ENCODE data around the gene CCDC148. TPM values are rescaled to one million over a fixed set of nuclear protein-coding genes. Genes with fewer than 3 reads are reported as not detected.
"Not testable (repeated sequence)": the region's sequence is repeated elsewhere in the genome, so short reads cannot be mapped to it uniquely, and the experiment has no call there.

The CCDC148 gene
- total RNA-seq, 2 experiments from 2014 or later, result 0.29 TPM; not detected in 1

DNA sequence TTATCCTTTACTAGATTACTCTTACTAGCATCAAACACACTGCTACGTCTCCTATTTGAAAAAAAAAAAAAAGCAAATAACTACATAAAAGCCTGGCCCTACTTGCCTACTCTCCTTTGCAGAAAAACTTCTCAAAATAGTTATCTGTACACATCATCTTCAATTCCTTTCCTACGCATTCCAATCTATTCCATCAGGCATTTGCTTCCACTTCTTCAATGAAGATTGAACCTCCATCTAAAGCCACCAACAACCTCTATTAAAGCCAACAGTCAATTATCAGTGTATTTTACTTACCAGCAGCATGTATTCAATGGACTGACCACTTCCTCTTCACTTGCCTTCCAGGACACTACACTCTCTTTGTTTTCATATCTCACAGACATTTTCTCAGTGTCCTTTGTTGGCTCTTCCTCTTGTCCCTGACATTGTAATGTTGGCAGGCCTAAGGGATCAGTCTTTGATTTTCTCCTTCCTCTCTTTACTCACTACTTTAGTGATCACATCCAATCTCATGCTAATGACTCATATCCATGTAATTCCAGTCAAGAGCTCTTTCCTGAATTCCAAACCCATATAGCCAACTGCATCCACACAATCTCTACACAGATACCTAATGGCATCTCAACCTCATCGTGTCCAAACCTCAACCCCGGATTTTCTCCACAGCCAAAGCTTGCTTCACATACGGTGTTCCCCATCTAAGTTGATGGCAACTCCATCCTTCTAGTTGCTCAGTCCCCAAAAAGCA, 131.3 kb downstream of the CCDC148 start:
- POLR2A ChIA-PET, result no interaction called here
- H3K36me3 Mint-ChIP-seq, result peaks cover 1% of the 10 kb centered on the region
- no peak overlapping the region for H3K27ac Mint-ChIP-seq
- no peak overlapping the region for H3K4me3 Mint-ChIP-seq
- DNase-seq, result no peak
- no peaks in the 10 kb centered on the region for H3K4me1 Mint-ChIP-seq (ENCODE audit: low read depth)
- CTCF ChIA-PET, result no interaction called here
- intact Hi-C loops (cut with micrococcal nuclease), result no loop called here
- no peaks in the 10 kb centered on the region for H3K27me3 Mint-ChIP-seq
- H3K9me3 Mint-ChIP-seq, result peaks cover 4% of the 10 kb centered on the region

GRCh38 chr2:158323381-158323780, 133.2 kb downstream of the CCDC148 start:
- DNase-seq, result no peak
- Mint-ChIP-seq H3K9me3 (peaks cover 4% of the 10 kb centered on the region), H3K4me3 (no peak overlapping the region), H3K36me3 (peaks cover 1% of the 10 kb centered on the region), H3K4me1 (ENCODE audit: low read depth) (no peaks in the 10 kb centered on the region), H3K27me3 (no peaks in the 10 kb centered on the region), H3K27ac (no peak overlapping the region)
- intact Hi-C loops (cut with micrococcal nuclease), result no loop called here
- ChIA-PET POLR2A (no interaction called here), CTCF (no interaction called here)

- Mint-ChIP-seq H3K4me1 (ENCODE audit: low read depth) (no peaks in the 10 kb centered on the region), H3K27ac (no peak overlapping the region), H3K27me3 (no peaks in the 10 kb centered on the region), H3K9me3 (no peaks in the 10 kb centered on the region), H3K4me3 (no peak overlapping the region), H3K36me3 (no peaks in the 10 kb centered on the region)
- intact Hi-C loops (cut with micrococcal nuclease), result no loop called here
- no peak for DNase-seq
- ChIA-PET CTCF (no interaction called here), POLR2A (no interaction called here)
Measured at GRCh38 chr2:158321264-158321663, 135.3 kb downstream of the CCDC148 start.

GRCh38 chr2:158319269-158319668, 137.3 kb downstream of the CCDC148 start:
- H3K9me3 Mint-ChIP-seq, result no peaks in the 10 kb centered on the region
- no peaks in the 10 kb centered on the region for H3K4me1 Mint-ChIP-seq (ENCODE audit: low read depth)
- H3K27ac Mint-ChIP-seq, result no peak overlapping the region
- DNase-seq, result no peak
- intact Hi-C loops (cut with micrococcal nuclease), result no loop called here
- ChIA-PET POLR2A (no interaction called here), CTCF (no interaction called here)
- H3K27me3 Mint-ChIP-seq, result peaks cover 3% of the 10 kb centered on the region
- H3K36me3 Mint-ChIP-seq, result no peaks in the 10 kb centered on the region
- no peak overlapping the region for H3K4me3 Mint-ChIP-seq

GRCh38 chr2:158317642-158318041, 138.9 kb downstream of the CCDC148 start:
- Mint-ChIP-seq H3K36me3 (no peaks in the 10 kb centered on the region), H3K9me3 (no peaks in the 10 kb centered on the region), H3K4me3 (no peak overlapping the region), H3K27ac (no peak overlapping the region), H3K4me1 (ENCODE audit: low read depth) (no peaks in the 10 kb centered on the region), H3K27me3 (peaks cover 6% of the 10 kb centered on the region)
- intact Hi-C loops (cut with micrococcal nuclease), result no loop called here
- ChIA-PET CTCF (interaction anchor here (0.9 kb wide), 1 partner anchor 10 kb away, joined by 4 read pairs; no protein-coding TSS in a partner anchor), POLR2A (no interaction called here)
- DNase-seq, result no peak

GRCh38 chr2:158315803-158316414, 140.6 kb downstream of the CCDC148 start:
- CTCF ChIA-PET, result no interaction called here
- DNase-seq, result no peak

GRCh38 chr2:158315000-158315399, 141.6 kb downstream of the CCDC148 start:
- ChIA-PET CTCF (no interaction called here), POLR2A (no interaction called here)
- Mint-ChIP-seq H3K9me3 (no peaks in the 10 kb centered on the region), H3K4me3 (no peak overlapping the region), H3K36me3 (no peaks in the 10 kb centered on the region), H3K27me3 (peaks cover 6% of the 10 kb centered on the region), H3K4me1 (ENCODE audit: low read depth) (no peaks in the 10 kb centered on the region), H3K27ac (no peak overlapping the region)
- no peak for DNase-seq
- intact Hi-C loops (cut with micrococcal nuclease), result no loop called here

More at GRCh38 chr2:158315803-158316414, 140.6 kb downstream of the CCDC148 start:
- intact Hi-C loops (cut with micrococcal nuclease), result no loop called here
- Mint-ChIP-seq H3K4me1 (ENCODE audit: low read depth) (no peaks in the 10 kb centered on the region), H3K36me3 (no peaks in the 10 kb centered on the region), H3K27me3 (peaks cover 6% of the 10 kb centered on the region), H3K27ac (no peak overlapping the region), H3K9me3 (no peaks in the 10 kb centered on the region), H3K4me3 (no peak overlapping the region)
- POLR2A ChIA-PET, result no interaction called here

- H3K27ac Mint-ChIP-seq, result no peak overlapping the region
- intact Hi-C loops (cut with micrococcal nuclease), result no loop called here
- no peak overlapping the region for H3K4me3 Mint-ChIP-seq
Measured at GRCh38 chr2:158313734-158314133, 142.8 kb downstream of the CCDC148 start.

DNA sequence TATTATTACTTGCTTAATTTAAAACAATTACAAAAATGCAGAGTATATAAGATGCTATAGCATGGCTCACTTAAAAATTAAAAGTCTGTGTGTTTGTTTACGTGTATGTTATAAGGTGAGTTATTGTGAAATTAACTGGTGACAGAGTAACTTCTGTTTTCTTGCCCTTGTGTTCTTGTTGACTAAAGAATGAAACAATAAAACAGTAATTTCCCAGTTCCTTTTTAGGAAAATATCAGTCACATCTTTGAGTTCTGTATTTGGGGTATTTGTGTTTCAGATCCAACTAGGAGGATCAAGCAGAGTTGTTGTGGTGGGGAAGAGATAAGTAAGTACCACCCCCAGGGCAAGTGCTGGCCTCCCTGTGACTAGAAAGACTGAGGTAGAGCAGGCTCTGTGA, 143.6 kb downstream of the CCDC148 start:
- Mint-ChIP-seq H3K9me3 (no peaks in the 10 kb centered on the region), H3K4me3 (no peak overlapping the region), H3K4me1 (ENCODE audit: low read depth) (no peaks in the 10 kb centered on the region), H3K36me3 (no peaks in the 10 kb centered on the region), H3K27ac (no peak overlapping the region), H3K27me3 (peaks cover 6% of the 10 kb centered on the region)
- POLR2A ChIA-PET, result no interaction called here
- CTCF ChIA-PET, result no interaction called here
- DNase-seq, result no peak
- intact Hi-C loops (cut with micrococcal nuclease), result no loop called here

More at GRCh38 chr2:158313734-158314133, 142.8 kb downstream of the CCDC148 start:
- CTCF ChIA-PET, result no interaction called here
- no peak for DNase-seq
- no peaks in the 10 kb centered on the region for H3K9me3 Mint-ChIP-seq
- peaks cover 6% of the 10 kb centered on the region for H3K27me3 Mint-ChIP-seq
- H3K36me3 Mint-ChIP-seq, result no peaks in the 10 kb centered on the region
- POLR2A ChIA-PET, result no interaction called here
- no peaks in the 10 kb centered on the region for H3K4me1 Mint-ChIP-seq (ENCODE audit: low read depth)

DNA sequence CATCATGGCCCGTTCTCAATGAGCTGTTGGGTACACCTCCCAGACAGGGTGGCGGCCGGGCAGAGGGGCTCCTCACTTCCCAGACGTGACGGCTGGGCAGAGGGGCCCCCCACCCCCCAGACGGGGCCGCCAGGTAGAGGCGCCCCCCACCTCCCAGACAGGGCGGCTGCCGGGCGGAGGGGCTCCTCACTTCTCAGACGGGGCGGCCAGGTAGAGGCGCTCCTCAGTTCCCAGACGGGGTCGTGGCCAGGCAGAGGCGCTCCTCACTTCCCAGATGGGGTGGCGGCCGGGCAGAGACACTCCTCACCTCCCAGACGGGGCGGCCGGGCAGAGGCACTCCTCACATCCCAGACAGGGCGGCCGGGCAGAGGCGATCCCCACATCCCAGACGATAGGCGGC, 146.1 kb downstream of the CCDC148 start:
- CTCF ChIA-PET; H3K4me3 Mint-ChIP-seq; intact Hi-C loops (cut with micrococcal nuclease); DNase-seq; H3K36me3 Mint-ChIP-seq; H3K27ac Mint-ChIP-seq; POLR2A ChIA-PET; H3K27me3 Mint-ChIP-seq; H3K4me1 Mint-ChIP-seq (ENCODE audit: low read depth); H3K9me3 Mint-ChIP-seq: not testable (repeated sequence)

DNA sequence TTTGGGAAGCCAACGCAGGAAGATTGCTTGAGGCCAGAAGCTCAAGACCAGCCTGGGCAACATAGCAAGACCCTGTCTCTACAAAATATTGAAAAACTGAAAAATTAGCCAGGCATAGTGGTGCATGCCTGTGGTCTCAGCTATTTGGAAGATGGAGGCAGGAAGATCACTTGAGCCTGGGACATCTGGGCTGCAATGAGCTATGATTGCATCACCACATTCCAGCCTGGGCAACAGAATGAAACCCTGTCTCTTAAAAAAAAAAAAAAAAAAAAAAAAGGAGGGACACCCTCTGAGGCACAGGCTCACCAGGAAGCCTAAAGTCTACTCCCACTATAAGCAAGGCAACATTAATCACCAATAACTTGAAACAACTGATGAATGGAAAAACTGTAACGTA, 151.1 kb downstream of the CCDC148 start:
- H3K27ac Mint-ChIP-seq, result no peak overlapping the region
- intact Hi-C loops (cut with micrococcal nuclease), result no loop called here
- ChIA-PET CTCF (no interaction called here), POLR2A (no interaction called here)
- peaks cover 2% of the 10 kb centered on the region for H3K27me3 Mint-ChIP-seq
- H3K4me3 Mint-ChIP-seq, result no peak overlapping the region
- no peak for DNase-seq
- no peaks in the 10 kb centered on the region for H3K36me3 Mint-ChIP-seq
- no peaks in the 10 kb centered on the region for H3K9me3 Mint-ChIP-seq
- no peaks in the 10 kb centered on the region for H3K4me1 Mint-ChIP-seq (ENCODE audit: low read depth)

- DNase-seq, result no peak
- H3K36me3 Mint-ChIP-seq, result no peaks in the 10 kb centered on the region
- ChIA-PET CTCF (interaction anchor here (0.6 kb wide), 1 partner anchor 18 kb away, joined by 3 read pairs; no protein-coding TSS in a partner anchor), POLR2A (no interaction called here)
- H3K9me3 Mint-ChIP-seq, result peaks cover 6% of the 10 kb centered on the region
- intact Hi-C loops (cut with micrococcal nuclease), result no loop called here
- no peak overlapping the region for H3K4me3 Mint-ChIP-seq
- peaks cover 4% of the 10 kb centered on the region for H3K27me3 Mint-ChIP-seq
- no peak overlapping the region for H3K27ac Mint-ChIP-seq
- H3K4me1 Mint-ChIP-seq (ENCODE audit: low read depth), result no peaks in the 10 kb centered on the region
Measured at GRCh38 chr2:158300394-158300793, 156.2 kb downstream of the CCDC148 start.

DNA sequence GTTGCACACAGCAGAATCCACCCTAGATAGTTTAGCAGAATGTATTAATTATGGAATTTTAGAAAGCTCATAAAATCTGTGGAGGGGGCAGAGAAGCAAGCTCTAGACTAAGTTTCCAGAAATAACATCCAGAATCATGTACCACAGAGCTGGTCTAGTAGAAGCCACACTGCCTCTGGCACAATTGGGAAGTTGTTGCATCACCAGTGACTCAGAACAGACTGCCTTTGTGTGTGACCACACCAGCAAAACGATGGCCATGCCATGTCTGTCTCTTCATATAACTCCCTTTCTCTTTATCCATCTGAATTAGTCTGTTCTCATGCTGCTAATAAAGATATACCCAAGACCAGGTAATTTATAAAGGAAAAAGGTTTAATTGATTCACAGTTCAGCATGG, 158.9 kb downstream of the CCDC148 start:
- H3K27me3 Mint-ChIP-seq, result peaks cover 2% of the 10 kb centered on the region
- H3K9me3 Mint-ChIP-seq, result peaks cover 6% of the 10 kb centered on the region
- POLR2A ChIA-PET, result no interaction called here
- intact Hi-C loops (cut with micrococcal nuclease), result no loop called here
- CTCF ChIA-PET, result no interaction called here
- no peak for DNase-seq
- no peaks in the 10 kb centered on the region for H3K4me1 Mint-ChIP-seq (ENCODE audit: low read depth)
- no peaks in the 10 kb centered on the region for H3K36me3 Mint-ChIP-seq
- no peak overlapping the region for H3K4me3 Mint-ChIP-seq
- no peak overlapping the region for H3K27ac Mint-ChIP-seq
